Measurements from ENCODE around the gene KCNK5.

Gene KCNK5

GRCh38 chr6:39170860-39171259 is 58.4 kb downstream of the KCNK5 start:
- DNase-seq, result no peak

GRCh38 chr6:39170389-39170788 is 58.9 kb downstream of the KCNK5 start:
- no peak for DNase-seq

GRCh38 chr6:39169448-39170344 is 59.6 kb downstream of the KCNK5 start:
- DNase-seq, result no peak

- DNase-seq, result no peak
Measured at GRCh38 chr6:39167866-39168625, 61.2 kb downstream of the KCNK5 start.

GRCh38 chr6:39167321-39167720 is 62.0 kb downstream of the KCNK5 start:
- no peak for DNase-seq

- no peak for DNase-seq
Measured at GRCh38 chr6:39166912-39167290, 62.4 kb downstream of the KCNK5 start.

- DNase-seq, result peak; percentile 86
Measured at GRCh38 chr6:39166189-39166911, 62.9 kb downstream of the KCNK5 start.

GRCh38 chr6:39157511-39157910 is 71.8 kb downstream of the KCNK5 start:
- no peak for DNase-seq

- no peak for DNase-seq
Measured at GRCh38 chr6:39156801-39157200, 72.5 kb downstream of the KCNK5 start.

- no peak for DNase-seq
Measured at GRCh38 chr6:39154705-39155104, 74.6 kb downstream of the KCNK5 start.

- DNase-seq, result no peak
Measured at GRCh38 chr6:39153766-39154397, 75.4 kb downstream of the KCNK5 start.

- no peak for DNase-seq
Measured at GRCh38 chr6:39152262-39152661, 77.0 kb downstream of the KCNK5 start.

GRCh38 chr6:39151211-39151610 is 78.1 kb downstream of the KCNK5 start:
- no peak for DNase-seq

GRCh38 chr6:39144481-39145173 is 84.6 kb downstream of the KCNK5 start:
- DNase-seq, result no peak

- DNase-seq, result peak; percentile 71
Measured at GRCh38 chr6:39143238-39143930, 85.9 kb downstream of the KCNK5 start.

- no peak for DNase-seq
Measured at GRCh38 chr6:39140556-39141167, 88.6 kb downstream of the KCNK5 start.
